SHP77 (cell line): ENCODE data around the gene PRPS1.
"Not testable (repeated sequence)": the region's sequence is repeated elsewhere in the genome, so short reads cannot be mapped to it uniquely, and the experiment has no call there.

Source experiments
- DNase-seq, 2 experiments: peaks; one replicate each; lab custom pipeline; 2025; lab: John Stamatoyannopoulos, UW

PRPS1 gene

GRCh38 chrX:107675365-107675654 is 47.0 kb downstream of the PRPS1 start:
- no peak for DNase-seq

DNA sequence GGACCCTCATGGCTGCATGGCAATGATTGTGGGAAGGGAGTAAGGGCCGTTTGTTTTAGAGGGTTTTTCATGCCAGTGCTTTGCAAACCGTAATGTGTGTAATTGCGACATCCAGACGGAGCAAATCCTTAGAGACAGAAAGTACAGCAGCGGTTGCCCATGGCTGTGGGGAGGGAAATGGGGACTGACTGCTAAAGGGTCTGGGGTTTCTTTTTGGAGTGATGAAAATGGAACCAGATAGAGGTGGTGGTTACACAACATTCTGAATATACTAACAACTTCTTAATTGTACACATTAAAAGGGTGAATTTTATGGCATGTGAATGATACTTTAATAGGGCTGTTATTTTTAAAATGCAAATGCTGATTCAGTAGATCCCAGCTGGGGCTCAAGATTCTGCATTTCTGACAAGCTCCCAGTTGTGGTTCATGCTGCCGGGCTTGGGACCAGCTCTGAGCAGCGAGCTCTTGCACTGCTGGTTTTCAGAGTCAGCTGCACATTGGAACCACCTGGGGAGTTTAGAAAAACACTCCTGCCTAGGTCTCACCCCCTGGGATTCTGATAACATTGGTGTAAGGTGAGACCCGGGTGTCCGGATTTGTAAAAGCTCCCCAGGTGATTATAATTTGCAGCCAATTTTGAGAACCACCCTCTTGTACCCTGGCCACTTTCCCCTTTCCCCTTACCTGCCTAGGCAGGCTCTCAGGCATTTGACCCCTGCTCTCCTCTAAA is 47.7 kb downstream of the PRPS1 start:
- DNase-seq = no peak

- DNase-seq = peak in 1 of 2 experiments; percentile 8
These were observed 48.5 kb downstream of the PRPS1 start for GRCh38 chrX:107676559-107677378.

GRCh38 chrX:107677501-107677901 is 49.2 kb downstream of the PRPS1 start:
- DNase-seq = no peak

DNA sequence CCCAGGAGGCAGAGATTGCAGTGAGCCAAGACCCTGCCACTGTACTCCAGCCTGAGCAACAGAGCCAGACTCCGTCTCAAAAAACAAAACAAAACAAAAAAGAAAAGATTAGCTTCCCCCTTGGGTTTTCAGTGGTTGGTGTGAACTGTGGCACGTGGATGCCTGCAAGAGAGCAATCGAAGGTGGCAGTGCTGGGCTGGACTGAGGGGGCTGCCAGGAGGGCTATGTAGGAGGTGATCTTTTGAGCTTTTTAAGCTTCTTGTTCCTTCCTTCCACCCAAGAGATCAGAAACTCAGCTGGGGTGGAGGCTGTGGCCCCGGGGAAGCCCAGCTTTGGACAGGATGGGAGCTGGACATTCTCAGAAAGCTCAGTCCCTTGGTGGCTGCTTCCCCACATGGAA is 49.6 kb downstream of the PRPS1 start:
- no peak for DNase-seq

DNA sequence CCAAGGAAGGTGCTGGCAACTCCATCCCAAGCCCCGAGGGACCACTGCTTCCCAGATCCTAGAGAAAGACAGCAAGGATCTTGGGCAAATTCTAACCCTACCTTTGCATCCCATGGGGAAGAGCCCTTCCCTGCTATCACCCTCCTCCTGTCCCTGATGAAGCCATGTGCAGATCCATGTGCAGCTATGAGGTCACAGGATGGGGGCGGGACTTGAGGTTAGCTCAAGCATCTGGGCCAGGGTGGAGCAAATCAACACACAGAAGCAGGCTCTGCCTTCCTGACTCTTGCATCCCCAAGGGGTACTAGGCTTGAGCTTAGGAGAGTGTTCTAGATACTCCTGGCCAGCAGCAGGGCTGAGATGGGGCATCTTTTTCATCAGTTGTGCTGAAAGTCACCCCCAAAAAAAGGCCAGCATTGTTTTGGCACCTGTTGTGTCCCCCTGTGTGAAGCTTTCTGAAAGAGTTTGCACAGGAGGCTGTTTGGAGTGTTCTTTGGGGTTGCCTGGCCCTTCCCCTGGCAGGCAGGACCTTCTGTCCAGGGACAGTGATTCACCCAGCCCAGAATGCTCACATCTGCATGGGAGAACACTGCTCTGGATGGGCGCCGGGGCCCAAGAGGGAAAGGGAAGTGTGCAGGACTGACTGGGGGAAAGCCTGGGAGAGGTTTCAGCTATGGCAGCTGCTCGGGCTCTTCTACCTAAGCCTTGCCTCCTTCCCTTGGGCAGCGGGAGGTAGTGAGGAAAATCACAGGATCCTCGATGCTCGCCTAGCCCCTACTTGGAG is 50.8 kb downstream of the PRPS1 start:
- no peak for DNase-seq

DNA sequence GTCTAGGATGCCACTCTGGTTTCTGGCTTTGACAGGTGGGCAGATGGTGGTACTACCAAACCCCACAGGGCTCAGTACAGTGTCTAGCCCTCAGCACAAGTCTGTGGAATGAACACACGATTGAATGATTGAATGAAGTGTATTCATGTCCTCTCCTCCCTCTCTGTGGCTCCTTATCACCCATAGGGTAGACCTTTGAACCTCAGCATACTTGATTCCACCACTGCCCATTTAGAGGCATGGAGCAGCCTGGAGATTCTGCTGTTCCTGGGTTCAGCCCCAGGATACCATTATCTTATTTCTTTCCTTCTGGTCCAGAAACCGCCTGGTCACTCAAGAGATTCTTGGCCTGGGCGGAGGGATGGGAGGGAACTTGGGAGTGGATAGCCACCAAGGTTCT is 53.9 kb downstream of the PRPS1 start:
- DNase-seq = no peak

DNA sequence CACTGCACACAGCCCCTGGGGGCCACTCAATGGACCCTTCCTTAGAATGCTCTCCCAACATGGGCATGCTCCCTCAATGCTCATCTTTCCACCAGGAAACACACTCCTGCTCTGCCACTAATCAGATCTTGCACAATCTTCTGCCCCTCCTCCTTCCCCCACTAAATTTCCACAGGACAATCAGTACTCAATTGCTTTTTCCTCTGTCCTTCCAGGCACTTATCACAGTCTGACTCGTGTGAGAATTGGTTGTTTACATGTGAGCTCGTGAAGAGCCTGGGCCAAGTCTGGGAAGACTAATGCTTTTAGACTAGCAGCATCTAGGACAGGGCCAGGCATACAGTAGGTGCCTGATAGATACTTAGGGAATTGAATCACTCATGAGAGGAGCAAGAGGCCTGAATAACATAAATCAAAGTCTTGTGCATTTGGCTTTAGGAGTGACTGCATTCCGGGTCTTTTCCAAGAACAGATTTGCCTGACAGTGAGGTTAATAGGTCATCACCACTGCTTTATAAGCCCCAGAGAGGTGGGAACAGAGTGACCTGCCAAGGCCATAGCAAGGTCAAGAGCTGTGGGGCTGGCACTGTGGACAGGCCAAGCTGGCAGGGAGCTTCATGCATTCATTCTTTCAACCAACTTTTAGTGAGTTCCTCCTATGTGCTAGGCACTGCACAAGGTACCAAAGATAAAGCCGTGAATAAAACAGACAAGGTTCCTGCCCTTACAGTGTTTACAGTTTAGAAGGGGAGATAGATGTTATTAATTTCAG is 55.0 kb downstream of the PRPS1 start:
- DNase-seq = no peak

GRCh38 chrX:107683931-107684330 is 55.6 kb downstream of the PRPS1 start:
- DNase-seq = no peak

GRCh38 chrX:107684956-107685385 is 56.7 kb downstream of the PRPS1 start:
- no peak for DNase-seq

DNA sequence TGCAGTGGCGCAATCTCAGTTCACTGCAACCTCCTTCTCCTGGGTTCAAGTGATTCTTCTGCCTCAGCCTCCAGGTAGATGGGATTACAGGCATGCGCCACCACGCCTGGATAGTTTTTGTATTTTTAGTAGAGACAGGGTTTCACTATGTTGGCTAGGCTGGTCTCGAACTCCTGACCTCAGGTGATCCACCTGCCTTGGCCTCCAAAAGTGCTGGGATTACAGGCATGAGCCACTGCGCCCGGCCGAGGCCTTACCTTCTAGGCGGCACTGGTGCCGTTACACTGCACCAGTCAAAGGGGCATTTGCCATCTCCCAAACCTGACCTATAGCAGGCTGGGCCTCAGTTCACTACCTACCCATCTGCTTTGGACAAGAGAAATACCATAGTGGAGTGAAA is 57.3 kb downstream of the PRPS1 start:
- not testable (repeated sequence) for DNase-seq

DNA sequence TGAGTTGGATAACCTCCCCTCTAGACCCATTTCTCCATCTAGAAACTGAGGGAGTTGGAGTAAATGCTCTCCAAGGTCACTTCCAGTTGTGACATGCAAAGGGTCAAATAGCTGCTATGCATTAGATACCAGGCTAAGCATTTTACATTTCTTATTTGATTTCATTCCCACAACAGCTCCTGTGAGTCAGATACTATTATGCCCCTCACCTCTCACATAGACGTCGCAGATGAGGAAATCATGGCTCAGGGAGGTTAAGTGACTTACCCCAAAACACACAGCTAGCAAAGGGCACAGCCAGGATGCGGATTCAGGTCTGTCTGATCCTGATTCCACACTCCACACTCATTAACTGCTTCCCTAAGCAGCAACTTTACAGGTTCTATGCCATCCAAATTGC is 57.7 kb downstream of the PRPS1 start:
- no peak for DNase-seq

GRCh38 chrX:107686792-107687191 is 58.5 kb downstream of the PRPS1 start:
- no peak for DNase-seq

DNA sequence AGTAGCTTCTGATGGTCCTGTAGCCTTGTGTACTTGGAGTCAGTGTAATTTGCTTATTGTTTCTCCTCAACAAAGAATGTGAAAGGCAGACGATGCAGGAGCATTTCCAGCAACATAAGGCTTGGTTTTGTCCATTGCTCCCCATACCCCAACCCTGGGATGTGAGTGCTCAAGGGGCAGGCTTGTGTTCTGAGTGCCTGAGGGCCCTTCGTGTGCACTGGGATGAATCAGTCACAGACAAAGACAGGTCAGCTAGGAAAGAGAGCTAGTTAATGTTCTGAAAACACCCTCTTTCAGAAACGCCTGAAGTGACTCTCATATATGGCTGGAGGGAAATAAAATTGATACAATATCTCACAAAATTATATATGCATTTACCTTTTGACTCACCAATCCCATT is 59.1 kb downstream of the PRPS1 start:
- DNase-seq = no peak

- no peak for DNase-seq
These were observed 62.7 kb downstream of the PRPS1 start for GRCh38 chrX:107691024-107691448.

DNA sequence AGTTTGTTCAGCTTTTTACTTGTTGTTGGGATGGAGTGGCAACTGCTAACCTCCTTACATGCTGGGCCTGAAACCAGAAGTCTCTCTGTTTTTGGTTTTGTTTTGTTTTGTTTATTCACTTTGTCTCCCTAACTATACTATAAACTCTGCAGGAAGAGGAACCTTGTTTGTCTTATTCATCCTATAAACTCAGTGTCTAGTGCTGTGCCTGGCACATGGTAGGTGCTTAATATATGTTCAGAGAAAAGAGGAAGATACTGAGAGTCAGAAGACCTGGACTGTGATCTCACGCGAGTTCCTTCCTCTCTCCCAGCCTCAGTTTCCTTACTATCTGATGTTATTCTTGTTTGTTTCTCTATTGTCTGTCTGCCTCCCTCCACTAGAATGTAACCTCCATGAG is 71.3 kb downstream of the PRPS1 start:
- no peak for DNase-seq

- DNase-seq = no peak
These were observed 72.0 kb downstream of the PRPS1 start for GRCh38 chrX:107700317-107700774.
